HUES64 (cell line): ENCODE measurements around the gene CHRNB1.
"Not testable (repeated sequence)": the region's sequence is repeated elsewhere in the genome, so short reads cannot be mapped to it uniquely, and the experiment has no call there.

Experiments used
- H3K27ac ChIP-seq: 2 replicates; pipeline ENCODE4 v1.7.0; 2013; ENCODE audit warnings: low read depth, low read length, inconsistent platforms
- H3K27me3 ChIP-seq: 2 replicates; pipeline ENCODE4 v1.6.1; 2013; ENCODE audit warnings: mild to moderate bottlenecking, low read length; ENCODE audit not compliant: insufficient read depth
- H3K36me3 ChIP-seq: 2 replicates; pipeline ENCODE4 v1.6.1; 2013; ENCODE audit warnings: mild to moderate bottlenecking, low read length; ENCODE audit not compliant: insufficient read depth
- H3K4me1 ChIP-seq: 2 replicates; pipeline ENCODE4 v1.6.1; 2013; ENCODE audit warnings: mild to moderate bottlenecking, low read length, moderate library complexity; ENCODE audit not compliant: insufficient read depth
- H3K4me3 ChIP-seq: 2 replicates; pipeline ENCODE4 v1.5.1; 2013; ENCODE audit warnings: mild to moderate bottlenecking, low read length, moderate library complexity
- H3K9ac ChIP-seq: 2 replicates; pipeline ENCODE4 v1.6.1; 2013; ENCODE audit warnings: mild to moderate bottlenecking, low read depth, low read length
- H3K9me3 ChIP-seq: 2 replicates; pipeline ENCODE4 v1.6.1; 2013; ENCODE audit warnings: low read depth, low read length; ENCODE audit not compliant: insufficient read depth
- WGBS: fragments of 150-250, 120-280 bp; methylation state at CpG from one replicate; pipeline ENCODE4 v1.1.7; 2013; ENCODE audit warnings: missing lambda C conversion rate; 5-methylcytosine and 5-hydroxymethylcytosine counted together

The CHRNB1 gene

DNA sequence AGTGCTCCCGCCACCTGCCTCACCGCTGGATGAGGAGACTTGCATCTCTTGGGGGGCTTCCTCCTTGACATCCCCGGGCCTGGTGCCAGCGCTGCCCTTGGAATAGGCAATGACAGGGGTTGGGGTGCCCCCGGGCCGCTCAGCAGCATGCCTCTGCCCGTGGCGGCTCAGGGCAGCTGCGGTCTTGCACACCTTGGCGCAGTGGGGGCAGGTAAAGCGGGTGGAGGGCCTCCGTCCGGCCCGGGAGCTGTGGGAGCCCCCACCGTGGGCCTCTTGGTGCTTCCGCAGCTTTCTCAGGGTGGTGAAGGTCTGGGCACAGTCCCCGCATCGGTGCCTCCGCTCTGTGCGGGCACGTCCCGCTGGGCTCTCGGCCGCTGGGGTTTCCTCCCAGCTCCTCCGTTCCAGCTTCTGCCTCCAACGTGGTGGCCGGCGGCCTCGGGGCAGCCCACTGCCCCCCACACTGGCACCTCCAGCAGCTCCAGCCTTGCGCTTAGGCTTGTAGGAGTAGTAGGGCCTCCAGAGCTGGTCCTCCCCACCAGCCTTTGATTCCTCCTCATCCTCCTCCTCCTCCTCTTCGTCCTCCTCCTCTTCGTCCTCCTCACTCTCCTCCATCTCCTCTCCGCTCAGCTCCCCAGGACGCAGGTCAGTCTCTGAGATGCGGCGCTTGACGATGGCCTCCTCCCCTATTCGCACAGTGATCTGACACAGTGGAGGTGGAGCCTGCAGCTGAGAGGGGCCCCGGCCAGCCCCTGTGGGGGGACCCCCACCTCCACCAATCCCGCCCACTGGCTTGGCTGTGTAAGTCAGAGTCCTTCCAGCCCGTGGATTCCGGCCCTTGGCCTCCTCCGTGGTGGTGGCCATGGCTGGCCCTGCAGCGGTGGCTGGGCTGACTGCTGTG lies 17.9 kb downstream of the CHRNB1 start:
- Histone ChIP-seq H3K27me3 (no peaks in the 10 kb centered on the region), H3K27ac (no peak overlapping the region), H3K4me1 (peaks cover 7% of the 10 kb centered on the region), H3K4me3 (no peak overlapping the region), H3K36me3 (peaks cover 15% of the 10 kb centered on the region), H3K9me3 (no peaks in the 10 kb centered on the region), H3K9ac (no peak overlapping the region; the same call in 1 of the 2 replicates)
- WGBS, result 95% methylated on average over 44 of the region's 44 CpGs

DNA sequence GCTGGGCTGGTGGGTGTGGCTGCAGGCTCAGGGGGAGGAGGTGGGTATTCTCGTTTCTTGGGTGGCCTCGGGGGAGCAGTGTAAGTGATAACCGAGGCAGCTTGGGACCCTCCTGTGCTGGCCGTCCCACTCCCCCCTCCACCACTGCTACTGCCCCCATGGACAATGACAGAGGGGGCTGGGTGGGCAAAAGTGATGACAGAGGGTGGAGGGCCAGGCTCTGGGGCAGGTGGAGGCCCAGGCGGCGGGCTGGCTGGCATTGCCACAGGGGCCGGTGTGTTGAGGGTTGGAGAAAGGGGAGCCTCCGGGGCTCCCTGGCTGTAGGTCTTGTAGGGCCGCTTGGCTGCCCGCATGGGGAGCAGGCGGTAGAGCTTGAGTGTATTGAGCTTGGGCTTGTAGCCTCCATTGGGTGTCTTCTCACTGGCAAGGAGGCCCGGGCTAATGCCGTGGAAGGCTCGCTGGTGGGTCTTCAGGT lies 18.5 kb downstream of the CHRNB1 start:
- H3K4me1 ChIP-seq, result peaks cover 7% of the 10 kb centered on the region
- no peak overlapping the region for H3K4me3 ChIP-seq
- H3K27me3 ChIP-seq, result no peaks in the 10 kb centered on the region
- no peak overlapping the region for H3K27ac ChIP-seq
- WGBS, result 91% methylated on average over 11 of the region's 14 CpGs
- no peaks in the 10 kb centered on the region for H3K9me3 ChIP-seq
- peaks cover 15% of the 10 kb centered on the region for H3K36me3 ChIP-seq
- H3K9ac ChIP-seq, result no peak overlapping the region

DNA sequence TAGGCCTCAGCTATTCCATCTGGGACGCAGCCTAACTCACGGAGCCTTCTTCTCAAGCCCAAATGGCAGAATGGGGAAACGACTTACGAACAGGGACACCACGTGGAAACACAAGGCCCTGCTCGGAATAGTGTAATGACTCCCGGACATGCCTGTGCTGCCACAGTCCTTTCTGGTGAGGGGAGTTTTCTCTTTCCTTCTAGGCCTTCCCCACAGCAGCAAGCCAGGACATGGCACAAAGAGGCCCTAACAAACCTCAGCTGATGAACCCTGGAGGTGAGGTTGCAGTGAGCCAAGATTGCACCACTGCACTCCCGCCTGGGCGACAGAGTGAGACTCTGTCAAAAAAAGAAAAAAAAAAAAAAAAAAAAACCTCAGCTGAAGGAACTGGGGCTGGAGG lies 19.2 kb downstream of the CHRNB1 start:
- 93% methylated on average over 9 of the region's 9 CpGs for WGBS
- no peak overlapping the region for H3K27ac ChIP-seq
- no peaks in the 10 kb centered on the region for H3K9me3 ChIP-seq
- H3K9ac ChIP-seq, result no peak overlapping the region
- H3K36me3 ChIP-seq, result peaks cover 17% of the 10 kb centered on the region
- no peaks in the 10 kb centered on the region for H3K27me3 ChIP-seq
- H3K4me3 ChIP-seq, result no peak overlapping the region
- peaks cover 7% of the 10 kb centered on the region for H3K4me1 ChIP-seq

DNA sequence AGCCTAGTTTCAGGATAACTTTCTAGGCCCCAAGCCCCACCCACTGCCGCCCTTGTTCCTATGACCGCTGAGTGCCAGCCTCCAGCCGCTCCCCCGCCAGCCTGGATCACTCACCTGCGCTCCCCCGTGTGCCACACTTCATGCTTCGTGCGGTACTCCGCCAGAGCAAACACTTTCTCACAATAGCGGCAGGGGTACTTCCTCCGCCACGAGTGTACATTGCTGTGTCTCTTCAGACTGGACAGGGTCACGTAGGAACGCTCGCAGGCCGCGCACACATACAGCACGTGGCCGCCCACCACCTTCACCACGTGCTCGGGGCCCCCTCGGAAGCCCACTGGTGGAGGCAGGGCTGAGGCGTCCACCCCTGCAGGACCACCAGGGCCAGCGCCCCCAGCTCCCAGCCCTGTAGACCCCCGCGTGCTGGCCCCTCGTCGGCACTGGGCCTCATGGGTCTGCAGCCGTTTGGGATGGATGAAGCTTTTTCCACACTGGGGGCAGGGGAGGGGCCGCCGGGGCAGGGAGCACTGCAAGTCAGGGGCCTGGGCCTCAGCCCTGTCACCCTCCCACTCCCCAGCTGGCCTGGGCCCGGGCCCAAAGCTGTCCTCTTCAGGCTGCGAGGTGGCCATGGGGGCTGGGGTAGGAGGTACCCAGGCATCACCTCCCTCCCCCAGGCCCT lies 20.9 kb downstream of the CHRNB1 start:
- 94% methylated on average over 31 of the region's 33 CpGs for WGBS
- no peak overlapping the region for H3K27ac ChIP-seq
- H3K4me1 ChIP-seq, result peaks cover 7% of the 10 kb centered on the region
- H3K9me3 ChIP-seq, result no peaks in the 10 kb centered on the region
- no peak overlapping the region for H3K9ac ChIP-seq
- H3K27me3 ChIP-seq, result no peaks in the 10 kb centered on the region
- peaks cover 17% of the 10 kb centered on the region for H3K36me3 ChIP-seq
- no peak overlapping the region for H3K4me3 ChIP-seq

DNA sequence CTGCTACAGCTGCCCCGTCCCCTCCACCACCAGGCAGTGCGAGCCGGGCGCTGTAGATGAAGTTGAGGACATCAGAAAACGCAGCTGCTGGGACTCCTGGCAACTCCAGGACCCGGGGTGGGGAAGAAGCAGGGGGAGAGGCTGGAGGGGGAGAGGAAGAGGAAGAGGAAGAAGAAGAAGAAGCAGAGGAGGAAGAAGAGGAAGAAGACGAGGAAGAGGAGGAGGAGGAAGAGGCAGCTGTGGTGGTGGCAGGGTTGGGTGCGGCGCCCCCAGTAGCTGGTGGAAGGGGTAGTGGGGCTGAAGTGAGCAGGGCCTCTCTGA lies 21.4 kb downstream of the CHRNB1 start:
- Histone ChIP-seq H3K4me1 (peaks cover 4% of the 10 kb centered on the region; the same call in 1 of the 2 replicates), H3K9me3 (no peaks in the 10 kb centered on the region), H3K36me3 (peaks cover 17% of the 10 kb centered on the region), H3K27me3 (no peaks in the 10 kb centered on the region), H3K4me3 (no peak overlapping the region), H3K27ac (no peak overlapping the region), H3K9ac (no peak overlapping the region)
- 93% methylated on average over 9 of the region's 9 CpGs for WGBS

DNA sequence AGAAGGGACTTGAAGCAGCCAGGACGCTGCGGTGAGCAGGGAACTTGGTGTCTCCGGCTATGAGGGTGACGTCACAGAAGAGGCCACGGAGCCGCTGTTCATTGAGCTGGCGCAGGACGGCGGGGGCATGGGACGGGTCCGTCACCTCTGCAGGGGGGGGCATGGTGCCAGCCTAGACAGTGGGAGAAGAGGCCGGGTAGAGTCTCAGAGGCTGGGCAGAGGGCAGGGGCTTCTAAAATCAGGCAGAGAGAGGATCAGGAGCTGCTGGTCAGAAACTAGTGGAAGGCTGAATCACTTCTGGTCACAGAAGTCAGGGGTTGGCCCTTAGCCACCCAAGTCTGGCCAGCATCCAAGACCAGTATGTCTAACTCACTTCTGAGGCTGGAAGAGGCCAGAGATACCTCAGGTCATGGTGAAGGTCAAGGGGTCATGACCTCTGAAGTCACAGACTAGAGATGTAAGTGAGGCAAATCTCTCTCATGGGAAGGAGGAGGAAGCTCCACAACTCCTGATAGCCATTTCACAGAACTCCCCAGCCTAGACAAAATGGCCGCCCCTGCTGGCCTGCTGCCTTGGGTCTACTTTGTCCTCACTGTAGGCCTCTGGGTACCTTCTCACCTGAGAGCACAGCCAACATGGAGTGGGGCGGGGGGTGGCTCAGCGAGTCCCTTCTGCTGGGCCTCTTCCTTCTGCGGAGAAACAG lies 21.9 kb downstream of the CHRNB1 start:
- Histone ChIP-seq H3K4me1 (no peaks in the 10 kb centered on the region), H3K27me3 (no peaks in the 10 kb centered on the region), H3K9ac (no peak overlapping the region), H3K27ac (no peak overlapping the region), H3K36me3 (peaks cover 17% of the 10 kb centered on the region), H3K9me3 (no peaks in the 10 kb centered on the region), H3K4me3 (no peak overlapping the region)
- WGBS, result 91% methylated on average over 16 of the region's 16 CpGs

DNA sequence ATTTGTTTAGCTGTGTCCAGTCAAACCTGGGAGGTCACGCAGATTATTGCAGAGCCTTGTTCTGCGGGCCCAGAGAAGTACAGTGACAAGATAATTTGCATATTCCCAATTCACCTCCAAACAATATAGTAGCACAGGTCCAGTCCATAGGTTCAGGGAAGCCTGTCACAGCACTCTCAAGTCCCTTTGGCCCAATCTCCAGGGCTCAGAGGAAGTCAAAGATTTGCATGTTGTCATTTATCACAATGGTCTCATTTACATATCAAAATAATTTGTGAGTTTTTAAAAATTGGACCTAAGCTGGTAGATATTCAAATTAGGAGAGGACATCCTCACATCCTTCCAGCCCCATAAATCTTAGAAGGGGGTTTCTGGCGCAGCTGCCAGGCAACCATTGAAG lies 22.6 kb downstream of the CHRNB1 start:
- 97% methylated on average over 3 of the region's 3 CpGs for WGBS
- Histone ChIP-seq H3K4me1 (no peaks in the 10 kb centered on the region), H3K36me3 (peaks cover 17% of the 10 kb centered on the region), H3K9me3 (no peaks in the 10 kb centered on the region), H3K27ac (no peak overlapping the region), H3K9ac (no peak overlapping the region), H3K4me3 (no peak overlapping the region), H3K27me3 (no peaks in the 10 kb centered on the region)

DNA sequence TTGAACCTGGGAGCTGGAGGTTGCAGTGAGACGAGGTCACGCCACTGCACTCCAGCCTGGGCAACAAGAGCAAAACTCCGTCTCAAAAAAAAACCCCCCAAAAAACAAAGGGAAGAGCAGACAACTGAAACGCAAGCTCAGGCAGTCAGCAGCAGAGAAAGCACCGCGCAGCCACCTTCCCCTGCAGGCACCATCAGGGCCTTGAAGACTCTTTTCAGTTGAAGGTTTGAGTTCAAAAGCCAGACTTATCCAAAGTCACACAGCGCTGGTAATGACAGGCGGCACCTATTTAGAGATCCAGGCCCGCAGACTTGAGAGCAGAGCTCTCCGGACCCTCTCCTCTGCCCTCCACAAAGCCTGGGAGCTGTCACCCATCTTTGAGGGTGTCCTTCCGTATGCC lies 23.4 kb downstream of the CHRNB1 start:
- Histone ChIP-seq H3K9ac (no peak overlapping the region), H3K9me3 (no peaks in the 10 kb centered on the region), H3K4me3 (no peak overlapping the region), H3K27me3 (no peaks in the 10 kb centered on the region), H3K27ac (no peak overlapping the region), H3K4me1 (no peaks in the 10 kb centered on the region), H3K36me3 (peaks cover 17% of the 10 kb centered on the region)
- WGBS, result 97% methylated on average over 11 of the region's 11 CpGs

DNA sequence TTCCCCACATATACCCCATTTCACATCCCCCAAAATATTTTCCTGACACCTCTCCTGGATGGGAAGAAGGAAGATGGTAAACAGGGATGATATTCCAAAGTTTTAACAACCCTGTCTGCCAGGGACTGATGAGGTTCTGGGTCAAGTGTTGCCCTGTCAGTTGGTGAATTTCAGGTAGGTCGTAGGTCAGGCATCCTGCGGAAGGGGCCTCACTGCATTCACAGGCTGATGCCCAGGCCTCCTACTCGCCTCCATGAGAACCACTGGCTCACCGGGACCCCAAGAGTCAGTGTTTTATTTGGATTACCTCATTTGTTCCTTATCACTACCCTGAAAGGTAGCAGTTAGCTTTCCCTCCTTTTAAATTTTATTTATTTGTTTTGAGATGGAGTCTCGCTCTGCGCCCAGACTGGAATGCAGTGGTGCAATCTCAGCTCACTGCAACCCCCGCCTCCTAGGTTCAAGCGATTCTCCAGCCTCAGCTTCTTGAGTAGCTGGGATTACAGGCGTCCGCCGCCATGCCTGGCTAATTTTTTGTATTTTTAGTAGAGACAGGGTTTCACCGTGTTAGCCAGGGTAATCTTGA lies 24.0 kb downstream of the CHRNB1 start:
- peaks cover 13% of the 10 kb centered on the region for H3K36me3 ChIP-seq
- H3K27ac ChIP-seq, result no peak overlapping the region
- H3K4me3 ChIP-seq, result no peak overlapping the region
- H3K4me1 ChIP-seq, result no peaks in the 10 kb centered on the region
- H3K9ac ChIP-seq, result no peak overlapping the region
- H3K9me3 ChIP-seq, result no peaks in the 10 kb centered on the region
- WGBS, result 90% methylated on average over 12 of the region's 12 CpGs
- no peaks in the 10 kb centered on the region for H3K27me3 ChIP-seq

DNA sequence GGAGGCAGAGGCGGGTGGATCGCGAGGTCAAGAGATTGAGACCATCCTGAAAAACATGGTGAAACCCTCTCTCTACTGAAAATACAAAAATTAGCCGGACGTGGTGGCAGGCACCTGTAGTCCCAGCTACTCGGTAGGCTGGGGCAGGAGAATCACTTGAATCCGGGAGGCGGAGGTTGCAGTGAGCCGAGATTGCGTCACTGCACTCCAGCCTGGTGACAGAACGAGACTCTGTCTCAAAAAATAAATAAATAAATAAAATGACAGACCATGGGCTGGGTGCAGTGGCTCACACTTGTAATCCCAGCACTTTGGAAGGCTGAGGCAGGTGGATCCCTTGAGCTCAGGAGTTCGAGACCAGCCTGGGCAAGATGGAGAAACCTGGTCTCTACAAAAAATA lies 25.0 kb downstream of the CHRNB1 start:
- not testable (repeated sequence) for H3K27me3 ChIP-seq, H3K4me1 ChIP-seq, H3K9ac ChIP-seq, H3K9me3 ChIP-seq, H3K27ac ChIP-seq, H3K4me3 ChIP-seq
- WGBS, result 95% methylated on average over 11 of the region's 12 CpGs
- H3K36me3 ChIP-seq, result peaks cover 11% of the 10 kb centered on the region

DNA sequence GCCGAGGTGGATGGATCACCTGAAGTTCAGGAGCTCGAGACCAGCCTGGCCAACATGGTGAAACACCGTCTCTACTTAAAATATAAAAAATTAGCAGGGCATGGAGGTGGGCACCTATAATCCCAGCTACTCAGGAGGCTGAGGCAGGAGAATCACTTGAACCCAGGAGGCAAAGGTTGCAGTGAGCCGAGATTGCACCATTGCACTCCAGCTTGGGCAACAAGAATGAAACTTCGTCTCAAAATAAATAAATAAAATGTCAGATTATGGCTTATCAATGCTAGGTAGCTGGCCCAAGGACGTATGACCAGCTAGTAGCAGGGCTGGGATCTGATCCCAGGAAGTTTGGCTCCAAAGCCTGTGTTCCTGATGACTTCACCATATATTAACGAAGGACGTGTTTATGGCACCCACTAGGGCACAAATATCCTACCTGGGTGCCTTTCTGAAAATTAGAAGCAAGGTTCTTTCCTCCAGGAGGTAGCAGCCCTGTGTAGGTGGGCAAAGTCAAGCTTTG lies 25.7 kb downstream of the CHRNB1 start:
- not testable (repeated sequence) for H3K4me1 ChIP-seq, H3K4me3 ChIP-seq, H3K9ac ChIP-seq, H3K27me3 ChIP-seq, H3K27ac ChIP-seq, H3K9me3 ChIP-seq
- peaks cover 11% of the 10 kb centered on the region for H3K36me3 ChIP-seq
- 96% methylated on average over 8 of the region's 8 CpGs for WGBS
